H1 (cell line): ENCODE results near the gene PPFIBP2.

Source experiments
- CBX5 ChIP-seq: fragments of 300-800, 300-1000 bp; sonication (generic); IDR thresholded peaks from 2 replicates; pipeline ENCODE4 v1.7.1; 2016; ENCODE audit warnings: antibody characterized with exemption, low read length, low read depth
- CBX8 ChIP-seq: fragments of 300-800, 300-1000 bp; sonication (generic); IDR thresholded peaks from 2 replicates; pipeline ENCODE4 v1.7.1; 2016; ENCODE audit warnings: low read depth, low read length, borderline replicate concordance
- CHD2 ChIP-seq: IDR thresholded peaks from 2 replicates; pipeline ENCODE4 v1.6.1; 2012; ENCODE audit warnings: low read length, improper control_type of control experiment
- GABPA ChIP-seq: IDR thresholded peaks from 2 replicates; pipeline ENCODE4 v1.6.1; 2011; ENCODE audit warnings: mild to moderate bottlenecking, low read length, moderate library complexity, borderline replicate concordance; ENCODE audit not compliant: insufficient read depth
- POLR2A ChIP-seq, 2 experiments: IDR thresholded peaks; 1 replicate in 1 of 2; 2 replicates in 1 of 2; pipeline ENCODE4 v1.6.1; 2011; ENCODE audit warnings: low read depth in 2 of 2, low read length in 2 of 2, mild to moderate bottlenecking in 2 of 2; ENCODE audit errors: control extremely low read depth in 1 of 2
- POLR2AphosphoS5 ChIP-seq: IDR thresholded peaks from 2 replicates; pipeline ENCODE4 v1.6.1; 2011; ENCODE audit warnings: low read depth, low read length
- RFX5 ChIP-seq: IDR thresholded peaks from 2 replicates; pipeline ENCODE4 v1.6.1; 2011; ENCODE audit warnings: low read depth, low read length, improper control_type of control experiment, borderline replicate concordance
- TAF7 ChIP-seq: optimal IDR thresholded peaks from 2 replicates; pipeline ENCODE3; 2011; ENCODE audit warnings: low read depth, mild to moderate bottlenecking, inconsistent platforms, low read length, moderate library complexity, borderline replicate concordance
- YY1 ChIP-seq: IDR thresholded peaks from 2 replicates; pipeline ENCODE4 v1.6.1; 2011; ENCODE audit warnings: low read depth, mild to moderate bottlenecking, low read length
- ZNF274 ChIP-seq: IDR thresholded peaks from 2 replicates; pipeline ENCODE4 v1.7.0; 2012; ENCODE audit warnings: low read length, borderline replicate concordance; ENCODE audit errors: extremely low read depth
- TF ChIP-seq, protein P1 (sequence below), 3 experiments: IDR thresholded peaks; 1 replicate in 2 of 3; 2 replicates in 1 of 3; pipeline versions ENCODE4 v1.5.1 to v1.6.1; 2011; ENCODE audit warnings: low read length in 3 of 3, mild to moderate bottlenecking in 3 of 3, inconsistent platforms in 2 of 3, low read depth in 1 of 3, moderate library complexity in 1 of 3; ENCODE audit not compliant: insufficient read depth in 1 of 3; ENCODE audit errors: control extremely low read depth in 1 of 3
- TF ChIP-seq, protein P2 (sequence below): IDR thresholded peaks from 2 replicates; pipeline ENCODE4 v1.6.1; 2011; ENCODE audit warnings: low read length, improper control_type of control experiment
- TF ChIP-seq, protein P3 (sequence below): IDR thresholded peaks from 2 replicates; pipeline ENCODE4 v1.6.1; 2012; ENCODE audit warnings: inconsistent platforms

DNA sequence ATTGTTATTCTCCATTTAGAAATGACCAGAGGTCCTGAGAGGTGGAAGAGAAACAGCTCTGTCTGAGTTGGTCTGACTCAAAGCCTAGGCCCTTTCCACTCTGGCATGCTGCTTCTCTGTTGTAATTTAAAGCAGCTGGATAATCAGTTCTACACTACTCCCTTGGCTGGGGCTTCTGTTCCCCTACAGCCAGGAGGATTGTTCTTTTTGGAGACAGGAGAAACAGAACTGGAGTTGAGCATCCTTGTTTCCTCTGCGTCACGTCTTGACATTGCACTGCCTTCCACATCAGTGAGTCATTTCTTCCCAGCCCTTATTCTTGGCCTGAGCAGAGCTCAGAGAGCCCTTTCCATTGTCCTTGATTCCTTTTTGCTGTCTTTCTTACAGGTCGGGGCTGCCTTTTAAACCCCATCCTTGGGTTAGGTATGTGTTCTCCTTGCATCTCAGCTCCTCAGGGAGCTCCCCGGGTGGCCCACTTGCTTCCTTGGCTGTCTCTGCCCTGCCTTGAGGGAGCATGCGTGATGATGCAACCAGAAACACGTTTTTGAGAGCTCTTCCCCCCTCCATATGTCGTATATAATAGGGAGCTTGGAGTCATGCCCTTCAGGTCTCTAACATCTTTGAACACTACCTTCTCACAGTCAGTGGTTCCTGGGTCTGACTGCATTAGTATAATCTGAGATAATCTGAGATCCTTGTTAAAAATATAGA is 123.8 kb downstream of the PPFIBP2 start:
- TF ChIP-seq, protein P1, sequence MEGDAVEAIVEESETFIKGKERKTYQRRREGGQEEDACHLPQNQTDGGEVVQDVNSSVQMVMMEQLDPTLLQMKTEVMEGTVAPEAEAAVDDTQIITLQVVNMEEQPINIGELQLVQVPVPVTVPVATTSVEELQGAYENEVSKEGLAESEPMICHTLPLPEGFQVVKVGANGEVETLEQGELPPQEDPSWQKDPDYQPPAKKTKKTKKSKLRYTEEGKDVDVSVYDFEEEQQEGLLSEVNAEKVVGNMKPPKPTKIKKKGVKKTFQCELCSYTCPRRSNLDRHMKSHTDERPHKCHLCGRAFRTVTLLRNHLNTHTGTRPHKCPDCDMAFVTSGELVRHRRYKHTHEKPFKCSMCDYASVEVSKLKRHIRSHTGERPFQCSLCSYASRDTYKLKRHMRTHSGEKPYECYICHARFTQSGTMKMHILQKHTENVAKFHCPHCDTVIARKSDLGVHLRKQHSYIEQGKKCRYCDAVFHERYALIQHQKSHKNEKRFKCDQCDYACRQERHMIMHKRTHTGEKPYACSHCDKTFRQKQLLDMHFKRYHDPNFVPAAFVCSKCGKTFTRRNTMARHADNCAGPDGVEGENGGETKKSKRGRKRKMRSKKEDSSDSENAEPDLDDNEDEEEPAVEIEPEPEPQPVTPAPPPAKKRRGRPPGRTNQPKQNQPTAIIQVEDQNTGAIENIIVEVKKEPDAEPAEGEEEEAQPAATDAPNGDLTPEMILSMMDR (IDR thresholded peaks at IDR 0.05; ENCODE audit: control extremely low read depth in 1 of 3, insufficient read depth in 1 of 3, low read depth in 1 of 3, low read length in 3 of 3) = no peak
- TF ChIP-seq ZNF274 (no peak), POLR2AphosphoS5 (no peak), TAF7 (no peak), GABPA (no peak), CBX8 (no peak), RFX5 (no peak), CBX5 (no peak), POLR2A (IDR thresholded peaks at IDR 0.05; ENCODE audit: control extremely low read depth in 1 of 2, low read depth in 2 of 2, low read length in 2 of 2) (no peak), CHD2 (no peak), YY1 (no peak)
- TF ChIP-seq, protein P2, sequence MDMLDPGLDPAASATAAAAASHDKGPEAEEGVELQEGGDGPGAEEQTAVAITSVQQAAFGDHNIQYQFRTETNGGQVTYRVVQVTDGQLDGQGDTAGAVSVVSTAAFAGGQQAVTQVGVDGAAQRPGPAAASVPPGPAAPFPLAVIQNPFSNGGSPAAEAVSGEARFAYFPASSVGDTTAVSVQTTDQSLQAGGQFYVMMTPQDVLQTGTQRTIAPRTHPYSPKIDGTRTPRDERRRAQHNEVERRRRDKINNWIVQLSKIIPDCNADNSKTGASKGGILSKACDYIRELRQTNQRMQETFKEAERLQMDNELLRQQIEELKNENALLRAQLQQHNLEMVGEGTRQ = no peak
- TF ChIP-seq, protein P3, sequence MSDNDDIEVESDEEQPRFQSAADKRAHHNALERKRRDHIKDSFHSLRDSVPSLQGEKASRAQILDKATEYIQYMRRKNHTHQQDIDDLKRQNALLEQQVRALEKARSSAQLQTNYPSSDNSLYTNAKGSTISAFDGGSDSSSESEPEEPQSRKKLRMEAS = no peak
